GM21515 (cell line): ENCODE results near the gene STK32C.
"Not testable (repeated sequence)": the region's sequence is repeated elsewhere in the genome, so short reads cannot be mapped to it uniquely, and the experiment has no call there.

Source experiments
- ATAC-seq: cut with Tn5 transposase; IDR thresholded peaks from one replicate; pipeline ENCODE4 v1.9.1; 2021; ENCODE audit not compliant: unreplicated experiment

Gene STK32C

GRCh38 chr10:132220996-132221395 lies 86.8 kb downstream of the STK32C start:
- not testable (repeated sequence) for ATAC-seq

- ATAC-seq = no peak
Observed at GRCh38 chr10:132220061-132220460, 87.7 kb downstream of the STK32C start.

- ATAC-seq = no peak
Observed at GRCh38 chr10:132219486-132219885, 88.3 kb downstream of the STK32C start.

- not testable (repeated sequence) for ATAC-seq
Observed at GRCh38 chr10:132216441-132216840, 91.3 kb downstream of the STK32C start.

- ATAC-seq = no peak
Observed at GRCh38 chr10:132213917-132214316, 93.8 kb downstream of the STK32C start.

GRCh38 chr10:132212816-132213215 lies 94.9 kb downstream of the STK32C start:
- no peak for ATAC-seq

- no peak for ATAC-seq
Observed at GRCh38 chr10:132211246-132211645, 96.5 kb downstream of the STK32C start.

GRCh38 chr10:132210766-132211165 lies 97.0 kb downstream of the STK32C start:
- ATAC-seq = no peak

GRCh38 chr10:132209978-132210530 lies 97.7 kb downstream of the STK32C start:
- no peak for ATAC-seq

- ATAC-seq = no peak
Observed at GRCh38 chr10:132209130-132209529, 98.6 kb downstream of the STK32C start.

GRCh38 chr10:132208462-132209050 lies 99.2 kb downstream of the STK32C start:
- no peak for ATAC-seq

GRCh38 chr10:132207536-132208461 lies 100.0 kb downstream of the STK32C start:
- ATAC-seq = no peak

- no peak for ATAC-seq
Observed at GRCh38 chr10:132206806-132207535, 100.8 kb downstream of the STK32C start.

GRCh38 chr10:132206377-132206745 lies 101.4 kb downstream of the STK32C start:
- no peak for ATAC-seq

- no peak for ATAC-seq
Observed at GRCh38 chr10:132205650-132206376, 101.9 kb downstream of the STK32C start.

GRCh38 chr10:132204781-132205473 lies 102.8 kb downstream of the STK32C start:
- no peak for ATAC-seq

GRCh38 chr10:132204078-132204780 lies 103.5 kb downstream of the STK32C start:
- ATAC-seq = no peak

GRCh38 chr10:132203256-132204077 lies 104.3 kb downstream of the STK32C start:
- no peak for ATAC-seq
